Liver (tissue), 9 donors: Measurements from ENCODE around the gene YIPF1. TPM values are rescaled to one million over a fixed set of nuclear protein-coding genes. Genes with fewer than 3 reads are reported as not detected.

Experiments used
- DNase-seq: peaks from one replicate; pipeline ENCODE4 v3.0.0-alpha.2; 2017; ENCODE audit warnings: low spot score
- H3K27ac ChIP-seq, 2 donors: one replicate each; pipeline ENCODE4 v1.7.0; 2013; ENCODE audit warnings: inconsistent platforms in 2 of 2, low read length in 2 of 2, control low read depth in 1 of 2, low read depth in 1 of 2, mild to moderate bottlenecking in 1 of 2
- H3K27me3 ChIP-seq, 4 donors: one replicate each; pipeline versions ENCODE4 v1.6.1 to v1.7.0; 2013; ENCODE audit warnings: low read length in 3 of 4, inconsistent platforms in 1 of 4, mild to moderate bottlenecking in 1 of 4, moderate library complexity in 1 of 4; ENCODE audit not compliant: control insufficient read depth in 4 of 4, insufficient read depth in 4 of 4
- H3K36me3 ChIP-seq, 4 donors: one replicate each; pipeline versions ENCODE4 v1.6.1 to v1.7.0; 2013; ENCODE audit warnings: low read length in 3 of 4, mild to moderate bottlenecking in 3 of 4, low read depth in 1 of 4, moderate library complexity in 1 of 4; ENCODE audit not compliant: control insufficient read depth in 4 of 4, insufficient read depth in 3 of 4
- H3K4me1 ChIP-seq, 4 donors: one replicate each; pipeline versions ENCODE4 v1.6.1 to v1.7.0; 2013; ENCODE audit warnings: low read length in 3 of 4, mild to moderate bottlenecking in 3 of 4, moderate library complexity in 1 of 4; ENCODE audit not compliant: control insufficient read depth in 4 of 4, insufficient read depth in 4 of 4
- H3K4me3 ChIP-seq, 3 donors: one replicate each; pipeline versions ENCODE4 v1.6.1 to v1.7.0; 2013; ENCODE audit warnings: low read length in 3 of 3, control low read depth in 1 of 3, low read depth in 1 of 3, mild to moderate bottlenecking in 1 of 3
- H3K9ac ChIP-seq, 2 donors: one replicate each; pipeline ENCODE4 v1.7.0; 2013; ENCODE audit warnings: low read length in 2 of 2, mild to moderate bottlenecking in 2 of 2, moderate library complexity in 2 of 2, control low read depth in 1 of 2, low read depth in 1 of 2
- H3K9me3 ChIP-seq, 4 donors: one replicate each; pipeline versions ENCODE4 v1.6.1 to v1.7.0; 2013; ENCODE audit warnings: low read length in 3 of 4; ENCODE audit not compliant: control insufficient read depth in 4 of 4
- ATF3 ChIP-seq: IDR thresholded peaks from 2 replicates; pipeline ENCODE4 v1.6.1; 2016; ENCODE audit warnings: antibody characterized with exemption
- EGR1 ChIP-seq, 2 donors: IDR thresholded peaks; 2 replicates each; pipeline ENCODE4 v1.6.1; 2016 to 2018; ENCODE audit warnings: antibody characterized with exemption in 2 of 2, low read depth in 2 of 2
- FOXA1 ChIP-seq: IDR thresholded peaks from 2 replicates; pipeline ENCODE4 v1.6.1; 2016; ENCODE audit warnings: antibody characterized with exemption
- GABPA ChIP-seq, 2 donors: IDR thresholded peaks in 1 of 2; conservative IDR thresholded peaks in 1 of 2; 2 replicates each; pipeline ENCODE4 v1.6.1; 2016; ENCODE audit warnings: antibody characterized with exemption in 2 of 2, mild to moderate bottlenecking in 1 of 2, moderate library complexity in 1 of 2
- HNF4A ChIP-seq, 2 donors: conservative IDR thresholded peaks; 2 replicates each; pipeline ENCODE4 v1.6.1; 2016; ENCODE audit warnings: antibody characterized with exemption in 2 of 2, mild to moderate bottlenecking in 2 of 2
- HNF4G ChIP-seq: IDR thresholded peaks from 2 replicates; pipeline ENCODE4 v1.6.1; 2016; ENCODE audit warnings: antibody characterized with exemption
- JUND ChIP-seq, 2 donors: IDR thresholded peaks; 2 replicates each; pipeline ENCODE4 v1.6.1; 2016; ENCODE audit warnings: antibody characterized with exemption in 2 of 2
- NR2F2 ChIP-seq: IDR thresholded peaks from 2 replicates; pipeline ENCODE4 v1.6.1; 2016; ENCODE audit warnings: antibody characterized with exemption
- REST ChIP-seq: IDR thresholded peaks from 2 replicates; pipeline ENCODE4 v1.6.1; 2016; ENCODE audit warnings: antibody characterized with exemption, mild to moderate bottlenecking
- RXRA ChIP-seq, 2 donors: IDR thresholded peaks; 2 replicates each; pipeline ENCODE4 v1.6.1; 2017 to 2018; ENCODE audit warnings: antibody characterized with exemption in 2 of 2, mild to moderate bottlenecking in 1 of 2
- SP1 ChIP-seq: IDR thresholded peaks from 2 replicates; pipeline ENCODE4 v1.6.1; 2018; ENCODE audit warnings: antibody characterized with exemption, mild to moderate bottlenecking
- TAF1 ChIP-seq: conservative IDR thresholded peaks from 2 replicates; pipeline ENCODE4 v1.6.1; 2016; ENCODE audit warnings: antibody characterized with exemption, mild to moderate bottlenecking
- YY1 ChIP-seq: IDR thresholded peaks from 2 replicates; pipeline ENCODE4 v1.6.1; 2016; ENCODE audit warnings: antibody characterized with exemption, mild to moderate bottlenecking
- ZBTB33 ChIP-seq: IDR thresholded peaks from 2 replicates; pipeline ENCODE4 v1.6.1; 2016; ENCODE audit warnings: antibody characterized with exemption
- WGBS: extraction: QIAGEN DNeasy Blood & Tissue Kit; methylation state at CpG from one replicate; pipeline ENCODE4 v1.1.7; 2013; 5-methylcytosine and 5-hydroxymethylcytosine counted together
- polyA plus RNA-seq, 2 donors: library from polyadenylated mRNA; stranded (reverse) in 1 of 2; unstranded in 1 of 2; fragments of 200-250 nt in 1 of 2; fragments of >200 nt in 1 of 2; fragmentation: Nextera tagmentation in 1 of 2; extraction: Ambion mirVana in 1 of 2; gene quantifications; one replicate each; pipeline versions ENCODE4 v1.2.1 to v1.2.3, GENCODE V29; 2013 to 2015
- total RNA-seq, 2 donors: library from RNA; depleted of rRNA; stranded (reverse); fragments of >200 nt; gene quantifications; one replicate each; pipeline ENCODE4 v1.2.3, GENCODE V29; 2014
- TF ChIP-seq, protein P1 (sequence below): IDR thresholded peaks from 2 replicates; pipeline ENCODE4 v1.6.1; 2016; ENCODE audit warnings: antibody characterized with exemption
- TF ChIP-seq, protein P2 (sequence below): fragments of 150-350 bp; IDR thresholded peaks from 2 replicates; pipeline ENCODE4 v1.5.1; 2017; ENCODE audit warnings: improper control_type of control experiment, low read depth, low read length; ENCODE audit not compliant: missing input control
- donor health status: healthy.
- donor health status: healthy.
- donor health status: healthy.
- donor health status: healthy.
- donor health status: healthy.

Gene YIPF1
- total and polyA plus RNA-seq, 4 donors = 19.9 to 29.6 (median 28.1) TPM

GRCh38 chr1:53891678-53892077 is 2.1 kb upstream of the YIPF1 start:
- no peak for DNase-seq
- H3K27ac ChIP-seq = no peak overlapping the region
- peaks cover 0 to 7% (median 2%) of the 10 kb centered on the region in 4 donors for H3K36me3 ChIP-seq
- H3K27me3 ChIP-seq = no peaks in the 10 kb centered on the region
- H3K4me3 ChIP-seq = no peak overlapping the region
- TF ChIP-seq ATF3 (no peak), EGR1 (IDR thresholded peaks at IDR 0.05; ENCODE audit: low read depth in 2 of 2) (no peak), RXRA (IDR thresholded peaks at IDR 0.05) (no peak), FOXA1 (no peak), HNF4A (conservative IDR thresholded peaks at IDR 0.05) (no peak), TAF1 (no peak), YY1 (no peak), REST (no peak), JUND (IDR thresholded peaks at IDR 0.05) (no peak), SP1 (no peak)
- TF ChIP-seq, protein P1, sequence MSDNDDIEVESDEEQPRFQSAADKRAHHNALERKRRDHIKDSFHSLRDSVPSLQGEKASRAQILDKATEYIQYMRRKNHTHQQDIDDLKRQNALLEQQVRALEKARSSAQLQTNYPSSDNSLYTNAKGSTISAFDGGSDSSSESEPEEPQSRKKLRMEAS = no peak
- no peaks in the 10 kb centered on the region for H3K9me3 ChIP-seq
- peaks cover 2 to 39% (median 29%) of the 10 kb centered on the region in 4 donors for H3K4me1 ChIP-seq
- H3K9ac ChIP-seq = no peak overlapping the region
- 98% methylated on average over 2 of the region's 2 CpGs for WGBS

DNA sequence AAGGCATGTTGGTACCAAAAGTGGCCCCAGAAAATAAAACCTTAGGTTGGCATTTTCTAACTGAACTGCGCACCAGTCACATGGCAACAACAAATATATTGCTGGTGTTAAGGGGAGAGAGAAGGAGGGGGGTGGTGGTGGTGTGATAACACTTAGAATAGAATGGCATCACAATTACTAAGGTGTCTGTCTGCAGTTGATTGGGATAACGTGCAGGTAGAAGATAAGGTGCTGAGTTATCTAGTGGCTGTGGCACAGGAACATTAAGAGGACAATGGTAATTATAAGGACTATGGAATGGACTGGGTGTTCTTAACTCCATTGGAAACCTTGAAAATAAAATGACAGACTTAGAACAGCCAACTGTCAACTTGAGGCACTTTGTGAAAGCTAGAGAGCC is 1.4 kb upstream of the YIPF1 start:
- H3K4me3 ChIP-seq = no peak overlapping the region
- H3K9me3 ChIP-seq = no peaks in the 10 kb centered on the region
- DNase-seq = no peak
- peaks cover 2 to 34% (median 24%) of the 10 kb centered on the region in 4 donors for H3K4me1 ChIP-seq
- WGBS = 93% methylated on average over 2 of the region's 2 CpGs
- no peak overlapping the region for H3K27ac ChIP-seq
- no peak overlapping the region for H3K9ac ChIP-seq
- peaks cover 0 to 7% (median 2%) of the 10 kb centered on the region in 4 donors for H3K36me3 ChIP-seq
- no peaks in the 10 kb centered on the region for H3K27me3 ChIP-seq
- no peak for TF ChIP-seq GABPA (IDR thresholded peaks at IDR 0.05 in 1 of 2, conservative IDR thresholded peaks at IDR 0.05 in 1 of 2)
- no peak for TF ChIP-seq HNF4G
- no peak for TF ChIP-seq FOXA1
- TF ChIP-seq, protein P2, sequence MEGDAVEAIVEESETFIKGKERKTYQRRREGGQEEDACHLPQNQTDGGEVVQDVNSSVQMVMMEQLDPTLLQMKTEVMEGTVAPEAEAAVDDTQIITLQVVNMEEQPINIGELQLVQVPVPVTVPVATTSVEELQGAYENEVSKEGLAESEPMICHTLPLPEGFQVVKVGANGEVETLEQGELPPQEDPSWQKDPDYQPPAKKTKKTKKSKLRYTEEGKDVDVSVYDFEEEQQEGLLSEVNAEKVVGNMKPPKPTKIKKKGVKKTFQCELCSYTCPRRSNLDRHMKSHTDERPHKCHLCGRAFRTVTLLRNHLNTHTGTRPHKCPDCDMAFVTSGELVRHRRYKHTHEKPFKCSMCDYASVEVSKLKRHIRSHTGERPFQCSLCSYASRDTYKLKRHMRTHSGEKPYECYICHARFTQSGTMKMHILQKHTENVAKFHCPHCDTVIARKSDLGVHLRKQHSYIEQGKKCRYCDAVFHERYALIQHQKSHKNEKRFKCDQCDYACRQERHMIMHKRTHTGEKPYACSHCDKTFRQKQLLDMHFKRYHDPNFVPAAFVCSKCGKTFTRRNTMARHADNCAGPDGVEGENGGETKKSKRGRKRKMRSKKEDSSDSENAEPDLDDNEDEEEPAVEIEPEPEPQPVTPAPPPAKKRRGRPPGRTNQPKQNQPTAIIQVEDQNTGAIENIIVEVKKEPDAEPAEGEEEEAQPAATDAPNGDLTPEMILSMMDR = no peak
- no peak for TF ChIP-seq REST
- no peak for TF ChIP-seq SP1
- TF ChIP-seq NR2F2 = no peak
- TF ChIP-seq, protein P1 = no peak
- no peak for TF ChIP-seq ZBTB33
- TF ChIP-seq YY1 = no peak
- TF ChIP-seq HNF4A (conservative IDR thresholded peaks at IDR 0.05) = no peak
- no peak for TF ChIP-seq RXRA (IDR thresholded peaks at IDR 0.05)
- no peak for TF ChIP-seq ATF3
